Measurements from ENCODE around the gene DCN.

The DCN gene

DNA sequence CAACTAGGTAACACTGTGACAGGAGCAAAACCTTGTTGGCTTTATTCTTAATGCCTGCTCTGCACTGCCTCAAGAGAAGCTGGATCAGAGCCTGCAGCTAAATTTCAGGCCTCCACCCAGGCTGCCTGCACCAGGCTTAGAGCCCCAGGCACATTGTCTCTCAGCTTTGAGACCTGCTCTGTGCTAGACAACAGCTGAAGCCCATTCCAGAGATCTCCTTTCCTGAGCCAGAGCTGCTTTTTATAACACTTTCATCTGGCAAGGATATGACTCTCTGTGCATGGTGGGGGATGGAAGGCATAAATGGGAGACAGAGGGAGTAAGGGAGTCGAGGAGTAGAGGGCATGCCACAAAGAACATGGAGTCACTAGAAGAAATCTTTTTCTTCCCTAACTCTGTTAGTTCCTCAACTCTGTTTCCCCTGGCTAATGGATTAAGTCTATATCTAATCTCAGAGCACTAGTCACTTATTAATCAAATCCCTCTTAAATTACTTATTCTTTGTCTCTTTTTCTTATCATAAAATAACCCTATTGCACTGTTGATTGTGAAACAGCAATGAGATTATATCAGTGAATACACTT is 44.2 kb downstream of the DCN start:
- no peak overlapping the region for H3K27ac ChIP-seq
- no peaks in the 10 kb centered on the region for H3K27me3 ChIP-seq (replicated peaks)
- TF ChIP-seq, protein P1, sequence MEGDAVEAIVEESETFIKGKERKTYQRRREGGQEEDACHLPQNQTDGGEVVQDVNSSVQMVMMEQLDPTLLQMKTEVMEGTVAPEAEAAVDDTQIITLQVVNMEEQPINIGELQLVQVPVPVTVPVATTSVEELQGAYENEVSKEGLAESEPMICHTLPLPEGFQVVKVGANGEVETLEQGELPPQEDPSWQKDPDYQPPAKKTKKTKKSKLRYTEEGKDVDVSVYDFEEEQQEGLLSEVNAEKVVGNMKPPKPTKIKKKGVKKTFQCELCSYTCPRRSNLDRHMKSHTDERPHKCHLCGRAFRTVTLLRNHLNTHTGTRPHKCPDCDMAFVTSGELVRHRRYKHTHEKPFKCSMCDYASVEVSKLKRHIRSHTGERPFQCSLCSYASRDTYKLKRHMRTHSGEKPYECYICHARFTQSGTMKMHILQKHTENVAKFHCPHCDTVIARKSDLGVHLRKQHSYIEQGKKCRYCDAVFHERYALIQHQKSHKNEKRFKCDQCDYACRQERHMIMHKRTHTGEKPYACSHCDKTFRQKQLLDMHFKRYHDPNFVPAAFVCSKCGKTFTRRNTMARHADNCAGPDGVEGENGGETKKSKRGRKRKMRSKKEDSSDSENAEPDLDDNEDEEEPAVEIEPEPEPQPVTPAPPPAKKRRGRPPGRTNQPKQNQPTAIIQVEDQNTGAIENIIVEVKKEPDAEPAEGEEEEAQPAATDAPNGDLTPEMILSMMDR (IDR thresholded peaks at IDR 0.05; ENCODE audit: low read depth, low read length, missing control alignments), result no peak
- DNase-seq, result no peak
- H3K4me3 ChIP-seq (ENCODE audit: low read depth, low read length), result no peak overlapping the region
- no peaks in the 10 kb centered on the region for H3K36me3 ChIP-seq (replicated peaks)
- in situ Hi-C loops (cut with HindIII; ENCODE audit: low pct_ligation_motif_present, low sequenced_read_pairs), result no loop called here

DNA sequence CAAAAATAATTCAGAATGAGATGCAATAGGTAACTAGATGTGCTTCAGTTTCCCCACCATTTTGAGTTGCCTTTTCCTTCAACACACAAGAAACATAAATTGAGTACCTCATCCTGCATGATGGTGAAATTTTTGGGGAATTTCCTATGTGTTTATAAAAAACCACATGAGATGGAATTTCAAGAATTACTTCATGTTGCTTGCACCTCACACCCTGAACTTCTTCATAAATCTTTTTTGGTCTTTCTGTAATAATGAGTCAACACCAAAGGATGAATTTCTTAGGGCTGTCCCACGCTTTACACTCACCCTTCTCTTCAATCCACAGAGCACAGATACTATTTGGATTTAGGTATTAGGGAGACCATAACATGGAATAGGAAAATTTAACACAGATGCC is 48.7 kb downstream of the DCN start:
- DNase-seq, result peak; percentile 29
- H3K27ac ChIP-seq, result peak overlapping the region; percentile 16
- in situ Hi-C loops (cut with HindIII; ENCODE audit: low pct_ligation_motif_present, low sequenced_read_pairs), result no loop called here
- no peaks in the 10 kb centered on the region for H3K27me3 ChIP-seq (replicated peaks)
- TF ChIP-seq, protein P1 (IDR thresholded peaks at IDR 0.05; ENCODE audit: low read depth, low read length, missing control alignments), result no peak
- no peaks in the 10 kb centered on the region for H3K36me3 ChIP-seq (replicated peaks)
- H3K4me3 ChIP-seq (ENCODE audit: low read depth, low read length), result no peak overlapping the region

GRCh38 chr12:91129662-91130362 is 52.8 kb downstream of the DCN start:
- TF ChIP-seq, protein P1 (IDR thresholded peaks at IDR 0.05; ENCODE audit: low read depth, low read length, missing control alignments), result no peak
- H3K27ac ChIP-seq, result no peak overlapping the region

GRCh38 chr12:91127751-91128150 is 54.9 kb downstream of the DCN start:
- Histone ChIP-seq H3K4me3 (ENCODE audit: low read depth, low read length) (no peak overlapping the region), H3K36me3 (replicated peaks) (no peaks in the 10 kb centered on the region), H3K27me3 (replicated peaks) (no peaks in the 10 kb centered on the region), H3K27ac (peak overlapping the region; percentile 57)
- TF ChIP-seq, protein P1 (IDR thresholded peaks at IDR 0.05; ENCODE audit: low read depth, low read length, missing control alignments), result no peak
- in situ Hi-C loops (cut with HindIII; ENCODE audit: low pct_ligation_motif_present, low sequenced_read_pairs), result no loop called here
- peak; percentile 38 for DNase-seq

More at GRCh38 chr12:91129662-91130362, 52.8 kb downstream of the DCN start:
- DNase-seq, result no peak
- Histone ChIP-seq H3K36me3 (replicated peaks) (no peaks in the 10 kb centered on the region), H3K4me3 (ENCODE audit: low read depth, low read length) (no peak overlapping the region), H3K27me3 (replicated peaks) (no peaks in the 10 kb centered on the region)
- in situ Hi-C loops (cut with HindIII; ENCODE audit: low pct_ligation_motif_present, low sequenced_read_pairs), result no loop called here

DNA sequence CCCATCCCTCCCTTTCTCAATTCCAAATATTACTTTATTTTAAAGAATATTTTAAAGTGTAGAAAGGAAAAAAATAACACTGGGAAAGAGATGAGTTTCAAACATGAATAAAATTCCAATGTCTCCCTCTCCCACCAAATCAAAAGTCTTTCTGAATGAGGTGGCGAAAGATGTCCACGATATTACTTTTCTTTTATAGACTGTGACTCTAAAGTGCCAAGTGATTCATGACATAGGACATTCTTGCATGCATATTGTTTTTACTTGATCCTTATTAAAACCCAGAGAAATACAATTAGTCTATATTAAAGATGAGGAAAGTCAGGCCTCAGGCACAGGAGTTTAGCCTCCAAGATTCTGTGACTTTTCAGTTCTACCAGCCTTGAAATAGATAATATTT is 55.3 kb downstream of the DCN start:
- in situ Hi-C loops (cut with HindIII; ENCODE audit: low pct_ligation_motif_present, low sequenced_read_pairs), result no loop called here
- H3K27ac ChIP-seq, result peak overlapping the region; percentile 57
- no peaks in the 10 kb centered on the region for H3K36me3 ChIP-seq (replicated peaks)
- H3K27me3 ChIP-seq (replicated peaks), result no peaks in the 10 kb centered on the region
- TF ChIP-seq, protein P1 (IDR thresholded peaks at IDR 0.05; ENCODE audit: low read depth, low read length, missing control alignments), result no peak
- no peak overlapping the region for H3K4me3 ChIP-seq (ENCODE audit: low read depth, low read length)
- DNase-seq, result no peak
